Measurements from ENCODE around the gene RADIL.

RADIL gene

DNA sequence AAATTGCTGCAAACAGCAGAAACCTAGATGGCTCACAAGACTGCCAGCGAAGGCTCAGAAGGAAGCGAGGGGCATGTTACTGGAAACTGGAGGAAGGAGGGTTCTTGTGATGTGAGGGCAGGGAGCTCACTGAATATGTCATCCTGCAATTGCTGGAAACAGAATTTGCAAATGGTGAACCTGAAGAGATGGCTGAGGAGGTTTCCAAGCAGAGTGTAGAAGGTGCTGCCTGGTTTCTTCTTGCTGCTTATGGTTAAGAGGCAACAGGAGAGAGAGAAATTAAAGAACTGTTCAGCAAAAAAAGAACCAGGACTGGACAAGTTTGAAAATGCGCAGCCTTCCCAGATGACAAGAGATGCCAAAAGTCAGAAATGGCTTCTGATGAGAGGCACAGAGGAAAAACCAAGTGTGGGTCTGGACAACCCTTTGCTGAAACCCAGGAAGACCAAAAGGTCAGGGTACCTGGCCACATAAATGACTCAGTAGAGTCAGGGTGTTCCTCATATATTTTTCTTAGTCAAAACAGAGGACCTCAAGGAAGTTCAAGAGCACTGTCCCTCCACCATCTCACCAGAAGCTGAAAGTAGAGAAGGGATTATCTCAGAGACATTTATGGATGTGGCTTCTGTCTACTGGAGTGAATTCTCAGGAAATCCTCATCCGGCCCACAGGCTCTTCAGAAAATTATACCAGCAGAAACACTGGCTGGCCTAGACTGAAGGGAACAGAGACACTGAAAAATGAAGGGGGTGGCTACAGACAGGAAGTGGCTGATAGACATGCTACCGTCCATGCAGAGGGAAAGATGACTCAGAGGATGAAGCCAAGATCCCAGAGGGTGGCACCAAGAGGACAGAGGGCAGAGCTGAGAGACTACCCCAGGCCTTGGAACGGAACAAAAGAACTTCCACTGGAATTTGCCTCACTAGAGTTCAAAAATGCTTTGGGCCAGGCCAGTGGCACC lies 31.8 kb downstream of the RADIL start:
- DNase-seq (ENCODE audit: low spot score): peak; percentile 46

DNA sequence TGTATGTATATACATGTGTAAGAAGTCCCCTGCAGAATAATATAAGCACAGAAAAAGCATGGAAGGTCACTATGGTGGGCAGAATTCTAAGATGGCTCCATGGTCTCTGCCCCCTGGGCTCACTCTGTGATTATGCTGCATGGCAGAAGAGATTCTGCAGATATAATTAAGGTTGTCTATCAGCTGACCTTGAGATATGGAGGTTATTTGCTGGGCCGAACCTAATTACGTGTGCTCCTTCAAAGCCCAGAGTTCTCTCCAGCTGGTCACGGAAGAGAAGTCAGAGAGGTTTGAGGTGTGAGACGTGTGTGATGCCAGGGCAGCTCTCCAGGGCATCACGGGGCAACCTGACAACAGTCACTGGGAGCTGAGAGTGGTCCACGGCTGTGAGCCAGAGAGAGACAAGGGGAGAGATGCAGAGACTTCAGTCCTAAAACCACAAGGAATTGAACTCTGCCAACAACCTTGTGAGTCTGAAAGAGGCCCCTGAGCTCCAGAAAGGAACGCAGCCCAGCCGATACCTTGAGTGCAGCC lies 33.2 kb downstream of the RADIL start:
- no peak for DNase-seq (ENCODE audit: low spot score)

DNA sequence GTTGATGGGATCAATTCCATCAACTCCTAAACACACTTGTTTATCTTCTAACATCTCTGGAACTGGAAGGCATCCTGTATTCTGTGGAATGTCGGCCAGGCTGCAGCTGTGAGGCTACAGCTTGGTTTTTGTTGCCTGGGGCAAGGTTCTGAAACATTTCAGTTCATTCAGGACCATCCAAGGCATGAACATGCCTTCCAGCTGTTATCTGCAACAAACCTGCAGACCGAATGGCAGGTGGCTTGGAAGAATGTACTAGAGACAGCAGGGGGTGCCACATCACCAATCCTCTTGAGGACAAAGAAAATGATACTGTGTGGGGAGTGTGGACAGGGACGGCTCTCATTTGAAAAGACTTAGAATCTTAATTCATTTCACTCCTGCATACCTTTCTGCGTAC lies 34.1 kb downstream of the RADIL start:
- DNase-seq (ENCODE audit: low spot score): peak; percentile 40

DNA sequence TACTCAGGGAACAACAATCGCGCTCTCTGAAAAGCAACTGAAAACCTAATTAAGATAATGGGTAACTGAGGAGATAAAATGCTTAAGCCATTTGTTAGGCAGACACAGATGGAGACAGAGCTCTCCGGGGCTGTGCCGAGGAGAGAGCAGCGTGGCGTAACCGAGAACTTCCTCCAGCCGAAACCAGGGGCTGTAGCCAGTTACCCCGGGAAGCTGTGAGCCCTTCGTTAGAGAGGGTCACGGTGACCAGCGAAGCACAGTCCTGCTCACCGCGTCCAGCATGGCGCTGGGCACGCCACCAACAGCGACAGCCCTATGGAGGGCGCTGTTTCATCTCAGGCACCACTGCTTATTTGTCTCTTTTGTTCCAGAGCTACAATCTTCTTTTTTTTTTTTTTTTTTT lies 37.8 kb downstream of the RADIL start:
- DNase-seq (ENCODE audit: low spot score): peak; percentile 12

DNA sequence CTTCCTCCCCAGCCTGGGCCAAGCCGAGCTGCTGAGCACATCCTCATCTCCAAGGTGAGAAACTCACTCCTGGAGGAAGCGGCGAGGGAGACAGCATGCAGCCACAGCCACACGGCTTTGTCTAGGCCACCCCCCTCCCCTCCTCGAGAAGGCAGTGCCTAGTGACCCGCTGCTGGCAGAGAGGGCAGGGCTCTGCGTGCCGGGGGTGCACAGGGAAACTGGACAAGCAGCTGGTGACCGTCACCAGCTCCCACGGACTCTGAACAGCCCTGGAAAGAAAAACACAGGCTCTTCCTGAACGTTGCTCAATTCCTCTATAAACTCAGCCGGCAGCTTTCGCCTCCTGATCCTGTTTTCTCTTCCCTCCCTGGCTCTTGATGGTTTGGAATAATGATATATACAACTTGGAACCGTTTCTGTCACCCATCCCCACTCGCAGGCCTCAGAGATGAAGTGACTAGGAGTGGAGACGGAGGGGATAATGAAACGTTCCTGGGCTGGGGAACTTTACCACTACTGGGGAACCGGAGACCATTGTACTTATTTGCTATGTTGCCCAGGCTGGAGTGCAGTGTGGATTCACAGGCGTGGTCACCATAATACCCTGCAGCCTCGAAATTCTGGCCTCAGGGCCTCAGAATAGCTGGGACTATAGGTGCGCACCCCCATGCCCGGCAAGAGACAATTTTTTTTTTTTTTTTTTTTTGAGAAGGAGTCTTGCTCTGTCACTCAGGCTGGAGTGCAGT lies 41.0 kb downstream of the RADIL start:
- DNase-seq (ENCODE audit: low spot score): no peak

DNA sequence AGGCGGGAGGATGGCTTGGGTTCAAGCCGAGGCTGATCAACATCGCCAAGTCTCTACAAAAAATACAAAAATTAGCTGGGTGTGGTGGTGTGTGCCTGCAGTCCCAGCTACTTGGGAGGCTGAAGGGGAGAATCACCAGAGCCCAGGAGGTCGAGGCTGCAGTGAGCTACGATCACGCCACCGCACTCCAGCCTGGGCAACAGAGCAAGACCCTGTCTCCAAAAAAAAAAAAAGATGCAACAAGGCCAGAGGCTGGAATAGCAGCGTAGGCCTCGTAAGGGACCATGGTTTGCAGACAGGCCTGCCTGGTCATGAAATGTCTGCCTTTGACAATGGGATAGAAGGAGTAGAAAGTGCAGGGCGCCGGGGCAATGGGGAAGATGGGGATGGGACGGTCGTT lies 41.7 kb downstream of the RADIL start:
- no peak for DNase-seq (ENCODE audit: low spot score)

DNA sequence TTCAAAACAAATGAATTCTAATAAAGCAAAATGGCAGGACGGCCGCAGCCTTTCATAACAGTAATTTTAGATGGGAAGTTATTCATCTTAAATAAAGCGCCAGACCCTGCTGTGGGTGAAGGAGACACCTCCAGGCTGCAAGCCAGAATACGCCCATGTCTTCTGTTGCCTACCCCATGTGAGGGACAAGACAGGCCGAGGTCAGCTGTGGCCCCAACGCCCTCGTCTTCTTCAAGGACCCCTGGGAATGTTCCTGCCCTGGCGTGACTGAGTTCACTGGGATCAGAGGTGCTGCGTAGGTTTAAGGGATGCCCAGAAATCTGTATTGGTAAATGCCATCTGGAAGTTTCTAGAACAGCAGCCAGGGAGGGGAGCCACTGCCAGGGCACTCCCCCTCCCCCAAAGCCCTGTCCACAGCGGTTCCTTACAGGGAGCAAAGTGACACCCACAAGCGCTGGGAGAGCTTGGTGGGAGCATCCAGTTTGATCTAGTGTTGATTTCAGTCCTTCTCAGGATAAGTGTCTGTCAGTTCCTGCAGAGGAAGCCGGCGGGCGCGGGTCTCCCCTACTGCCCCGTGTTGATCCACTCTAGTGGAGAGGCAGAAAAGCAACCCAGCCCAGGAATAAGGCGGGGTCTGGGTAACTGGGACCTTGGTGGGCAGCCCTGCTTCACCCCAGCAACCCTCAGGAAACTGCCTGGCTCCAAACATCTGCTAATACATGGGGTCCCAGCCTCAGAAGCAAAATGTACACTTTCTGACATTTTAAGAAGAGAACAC lies 42.3 kb downstream of the RADIL start:
- no peak for DNase-seq (ENCODE audit: low spot score)

DNA sequence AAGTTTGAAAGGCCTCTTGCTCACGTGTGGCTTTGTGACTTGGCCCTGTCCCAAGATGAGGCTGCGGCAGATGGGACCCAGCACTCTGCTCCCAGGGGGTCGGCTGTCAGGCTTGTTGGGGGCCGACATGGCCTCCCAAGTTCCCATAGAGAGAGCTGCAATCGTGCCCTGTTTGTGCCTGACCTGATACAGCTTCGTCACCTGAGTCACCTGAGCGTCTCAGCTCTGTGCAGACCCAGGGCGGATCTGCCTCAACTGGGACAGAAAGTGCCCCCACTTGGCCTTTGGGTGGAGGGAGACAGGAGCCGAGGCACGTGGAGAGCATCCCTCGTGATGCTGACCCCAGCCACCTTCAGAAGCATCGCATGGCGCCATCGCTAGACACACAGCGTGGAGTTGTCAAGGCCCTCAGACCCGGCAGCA lies 43.4 kb downstream of the RADIL start:
- no peak for DNase-seq (ENCODE audit: low spot score)

DNA sequence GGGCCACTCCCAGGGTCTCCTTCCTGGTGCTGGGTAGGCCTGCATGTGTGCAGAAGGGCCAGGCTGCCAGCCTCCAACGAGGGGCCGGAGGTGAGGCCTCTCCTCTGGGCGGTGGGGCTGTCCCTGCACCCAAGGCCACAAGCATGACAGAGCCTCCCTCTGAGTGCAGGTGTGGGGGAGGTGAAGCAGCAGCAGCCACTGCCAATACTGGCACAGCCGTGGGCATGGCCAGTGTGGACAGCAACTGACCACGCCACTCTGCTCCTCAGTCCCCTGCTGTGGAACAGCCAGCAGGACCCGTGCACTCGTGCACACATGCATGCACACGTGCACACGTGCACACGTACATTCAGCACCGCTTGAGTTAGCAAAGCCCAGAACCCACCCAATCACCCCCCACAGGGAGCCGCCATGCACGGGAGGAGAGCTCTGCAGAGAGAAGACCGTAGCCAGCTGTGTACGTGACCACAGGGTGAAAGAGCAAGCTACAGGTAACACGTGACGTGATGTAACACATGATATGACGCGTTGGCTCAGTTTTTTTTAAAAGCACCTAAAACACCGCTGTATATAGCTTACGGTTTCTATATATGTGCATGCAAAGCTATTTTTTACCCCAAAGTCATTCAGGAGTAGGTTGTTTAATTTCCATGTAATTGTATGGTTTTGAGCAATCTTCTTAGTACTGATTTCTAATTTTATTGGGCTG lies 44.7 kb downstream of the RADIL start:
- no peak for DNase-seq (ENCODE audit: low spot score)

DNA sequence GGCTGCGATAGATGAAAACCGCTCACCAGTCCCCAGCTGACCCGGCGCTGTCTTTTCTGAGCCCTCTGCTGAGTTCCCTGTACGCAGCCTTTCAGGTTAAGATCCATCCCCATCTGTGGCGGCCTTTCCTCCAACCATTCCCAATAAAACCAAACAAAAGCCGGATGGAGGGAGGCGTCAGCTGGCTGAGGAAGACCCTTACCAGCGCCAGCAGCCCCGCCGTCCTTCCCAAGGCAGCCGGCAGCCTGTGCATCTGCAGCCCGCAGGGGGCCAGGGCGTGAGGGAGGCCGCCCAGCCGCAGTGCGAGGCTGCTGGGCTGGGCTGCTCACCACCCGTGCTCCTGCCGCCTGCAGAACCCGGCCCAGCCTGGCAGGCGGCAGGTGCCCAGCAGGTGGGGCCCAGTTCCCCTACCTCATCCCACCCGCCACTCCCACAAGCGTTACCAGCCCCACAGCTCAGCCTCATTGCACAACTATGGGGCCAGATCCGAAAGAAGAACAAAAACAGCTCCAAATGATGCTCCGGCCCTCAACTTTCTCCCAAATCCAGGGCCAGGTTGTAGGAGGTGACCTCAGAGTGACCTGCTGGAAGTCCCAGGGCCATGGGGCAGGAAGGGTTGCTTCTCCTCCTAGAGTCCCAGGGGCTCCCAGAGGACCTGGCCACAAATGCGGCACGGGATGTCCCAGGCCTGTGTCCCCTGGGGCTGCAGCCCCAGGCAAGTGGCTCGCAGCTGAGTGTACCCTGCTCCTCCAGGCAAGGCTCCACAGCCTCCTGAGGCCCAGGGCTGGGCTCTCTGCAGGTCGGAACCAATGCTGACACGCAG lies 45.5 kb downstream of the RADIL start:
- DNase-seq (ENCODE audit: low spot score): no peak

DNA sequence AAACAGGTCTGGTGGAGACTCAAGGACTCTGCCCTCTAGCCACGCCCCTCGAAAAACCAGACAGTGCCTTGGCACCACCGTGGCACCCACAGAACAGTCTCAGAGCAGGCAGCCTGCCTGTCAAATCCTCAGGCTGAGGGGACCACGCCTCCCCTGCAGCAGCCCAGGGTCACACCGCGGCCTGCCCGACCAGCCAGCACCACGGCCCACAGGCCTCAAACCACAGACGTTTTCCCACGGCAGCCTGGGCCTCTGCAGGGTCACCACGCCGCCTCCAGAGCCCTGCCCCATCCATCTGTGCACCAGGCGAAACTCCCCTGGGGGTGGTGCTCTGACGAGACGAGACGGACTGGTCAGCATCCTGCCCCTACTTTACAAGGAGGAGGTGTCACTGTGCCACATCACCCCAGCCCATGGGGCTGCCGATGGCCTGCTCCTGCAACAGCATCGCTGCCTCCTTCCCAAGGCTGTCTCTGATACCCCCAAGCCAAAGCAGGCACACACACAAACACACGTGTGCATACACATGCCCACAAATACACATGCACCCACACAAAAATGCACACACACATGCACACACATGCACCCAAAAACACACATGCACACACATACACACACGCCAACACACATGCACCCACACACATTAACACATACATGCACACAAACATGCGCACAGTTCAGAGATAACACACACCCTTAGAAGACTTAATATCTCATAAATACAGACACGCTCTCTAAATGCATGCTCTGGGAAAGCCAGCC lies 46.3 kb downstream of the RADIL start:
- DNase-seq (ENCODE audit: low spot score): no peak

DNA sequence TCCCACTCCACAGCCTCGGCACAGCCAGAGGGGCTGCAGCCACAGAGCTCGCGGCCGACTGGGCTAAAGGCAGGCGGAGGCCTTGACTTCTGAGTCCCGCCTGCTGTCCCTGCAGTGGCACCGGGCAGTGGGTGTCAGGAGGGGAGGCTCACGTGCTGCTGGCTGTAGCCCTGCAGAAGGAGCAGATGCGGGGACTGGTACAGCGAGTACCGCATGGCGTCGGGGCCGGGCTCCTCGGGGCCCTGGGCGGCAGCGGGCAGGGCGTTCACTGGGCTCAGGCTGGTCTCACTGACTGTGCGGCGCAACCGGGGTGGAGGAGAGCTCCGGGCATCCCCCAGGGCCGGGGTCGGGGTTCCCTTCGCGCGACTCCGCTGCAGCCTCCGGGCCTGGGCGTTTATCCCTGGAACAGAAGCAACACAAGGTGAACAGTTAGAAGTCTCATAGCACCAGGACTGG lies 47.3 kb downstream of the RADIL start:
- DNase-seq (ENCODE audit: low spot score): no peak

DNA sequence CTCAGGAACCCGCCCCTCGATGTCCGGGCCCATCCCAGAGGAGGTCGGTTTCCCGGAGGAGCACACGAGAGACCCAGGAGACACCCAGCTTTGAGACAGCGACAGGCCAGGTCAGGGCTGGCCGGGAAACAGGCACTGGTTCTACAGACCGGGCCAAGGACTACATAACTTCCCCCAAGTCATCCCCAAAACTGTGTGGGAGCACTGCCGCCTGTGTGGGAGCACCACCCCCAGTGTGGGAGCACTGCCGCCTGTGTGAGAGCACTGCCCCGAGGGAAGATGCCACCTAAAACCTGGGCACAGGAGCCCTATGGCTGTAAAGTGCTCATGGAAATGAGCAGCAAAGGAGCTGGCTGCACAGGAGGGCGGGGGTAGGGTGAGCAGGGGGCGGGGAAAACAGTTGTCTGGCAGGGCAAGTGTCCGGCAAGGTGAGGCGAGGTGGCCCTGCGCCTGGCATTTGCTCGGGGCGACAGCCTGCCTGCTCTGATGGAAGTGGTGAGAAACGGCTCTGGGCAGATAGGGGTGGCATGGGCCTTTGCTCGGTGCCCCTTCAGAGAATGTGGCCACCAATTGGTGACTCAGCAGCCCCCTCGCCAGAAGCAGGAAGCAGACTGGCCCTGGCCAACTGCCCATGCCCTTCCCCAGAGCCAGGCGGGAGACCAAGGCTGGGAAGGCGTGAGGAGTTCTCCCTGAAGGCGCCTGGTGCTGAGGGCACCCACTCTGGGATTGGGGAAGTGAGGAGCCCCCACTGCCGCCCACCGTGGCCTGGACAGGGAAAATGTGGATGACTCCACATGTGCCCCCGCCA lies 47.9 kb downstream of the RADIL start:
- DNase-seq (ENCODE audit: low spot score): no peak

DNA sequence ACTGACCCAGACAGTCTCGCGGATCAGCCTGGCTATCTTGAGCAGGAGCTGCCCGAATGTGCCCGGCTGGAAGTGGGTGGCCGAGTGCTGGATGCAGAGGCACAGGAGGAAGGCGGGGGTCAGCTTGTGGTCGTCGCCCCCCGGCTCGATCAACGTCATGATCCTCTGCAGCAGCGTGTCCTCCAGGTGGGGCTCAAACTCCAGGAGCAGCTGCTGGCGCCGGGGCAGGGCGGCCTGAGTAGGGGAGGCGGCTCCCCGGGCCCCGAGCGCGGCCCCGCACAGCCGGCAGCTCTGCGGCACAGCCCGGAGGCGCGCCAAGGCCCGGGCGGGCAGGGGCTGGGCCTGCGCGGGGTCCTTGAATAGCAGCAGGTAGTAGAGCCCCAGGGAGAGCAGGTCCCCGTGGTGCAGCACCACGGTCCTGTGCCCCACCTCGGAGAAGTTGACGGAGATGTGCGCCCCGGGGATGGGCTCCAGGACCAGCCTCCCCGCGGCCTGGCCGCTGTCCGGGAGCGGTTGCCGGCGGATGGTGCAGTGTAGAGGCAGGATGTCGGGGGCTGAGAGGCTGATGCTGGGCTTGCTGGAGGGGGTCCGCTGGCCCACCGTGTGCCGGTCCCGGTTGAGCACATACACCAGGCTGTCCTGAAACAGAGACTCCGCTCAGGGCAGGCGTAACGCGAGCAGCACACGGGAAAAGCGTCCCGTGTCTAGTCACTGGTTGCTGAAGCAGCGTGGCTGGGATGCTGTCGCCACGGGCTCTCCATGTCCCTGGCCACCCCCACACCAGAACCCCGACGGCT lies 48.7 kb downstream of the RADIL start:
- DNase-seq (ENCODE audit: low spot score): no peak

DNA sequence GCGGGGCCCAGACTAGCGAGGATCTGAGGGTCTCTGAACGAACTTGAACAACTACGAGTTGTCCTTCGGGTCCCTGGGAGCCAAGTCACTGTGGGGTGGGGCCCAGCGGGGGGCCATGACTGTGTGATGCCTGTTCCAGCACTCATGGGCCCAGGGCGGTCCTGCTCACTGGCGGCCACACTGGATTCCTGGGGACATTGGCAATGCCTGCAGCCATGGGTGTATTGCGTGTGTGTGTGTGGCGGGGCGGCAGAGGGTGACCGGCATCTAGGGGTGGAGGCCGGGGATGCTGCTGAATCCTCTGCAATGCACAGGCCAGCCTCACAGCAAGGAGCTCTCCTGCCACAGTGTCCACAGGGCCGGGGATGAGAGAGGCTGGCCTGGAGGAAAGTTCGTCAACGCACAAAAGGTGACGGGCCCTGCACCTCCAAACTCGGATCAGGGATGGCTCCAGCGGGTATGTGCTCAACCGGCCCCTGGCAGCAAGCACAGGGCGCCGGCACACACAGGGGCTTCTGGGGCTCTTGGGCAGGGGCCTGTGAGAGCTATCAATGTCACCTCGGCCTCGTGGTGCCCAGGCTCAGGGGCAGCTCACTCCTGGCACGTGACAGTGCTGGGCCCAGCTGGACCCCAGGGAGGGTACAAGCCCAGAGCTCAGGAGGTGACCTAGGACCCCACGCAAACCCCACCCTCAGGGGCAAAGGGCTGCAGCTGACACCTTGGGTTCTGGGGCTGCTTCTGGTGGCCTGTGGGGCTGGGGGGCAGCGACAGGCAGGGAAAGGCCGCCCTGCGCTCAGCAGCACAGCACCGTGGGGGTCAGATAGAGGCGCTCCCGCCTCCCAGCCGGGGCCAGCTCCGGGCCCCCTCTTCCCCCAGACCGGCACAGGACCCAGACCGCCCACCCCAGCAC lies 49.6 kb downstream of the RADIL start:
- DNase-seq (ENCODE audit: low spot score): no peak

DNA sequence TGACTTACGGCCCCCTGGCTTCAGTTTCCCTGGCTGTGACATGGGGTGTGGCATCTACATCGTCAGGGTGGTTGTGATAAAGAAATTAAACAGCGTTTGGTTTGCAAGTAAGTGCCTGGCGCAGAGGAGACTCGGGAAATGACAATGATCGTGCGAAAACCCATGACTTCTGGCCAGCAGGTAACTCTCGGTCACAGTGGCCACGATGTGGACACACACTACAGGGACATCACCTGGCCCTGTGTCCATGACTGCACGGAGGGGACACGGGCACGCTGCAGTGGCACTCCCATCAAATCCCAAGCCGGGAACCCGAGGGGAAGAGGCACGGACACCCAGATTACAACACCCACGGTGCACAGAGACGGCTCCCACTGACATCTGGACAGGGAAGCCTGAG lies 50.3 kb downstream of the RADIL start:
- DNase-seq (ENCODE audit: low spot score): no peak

DNA sequence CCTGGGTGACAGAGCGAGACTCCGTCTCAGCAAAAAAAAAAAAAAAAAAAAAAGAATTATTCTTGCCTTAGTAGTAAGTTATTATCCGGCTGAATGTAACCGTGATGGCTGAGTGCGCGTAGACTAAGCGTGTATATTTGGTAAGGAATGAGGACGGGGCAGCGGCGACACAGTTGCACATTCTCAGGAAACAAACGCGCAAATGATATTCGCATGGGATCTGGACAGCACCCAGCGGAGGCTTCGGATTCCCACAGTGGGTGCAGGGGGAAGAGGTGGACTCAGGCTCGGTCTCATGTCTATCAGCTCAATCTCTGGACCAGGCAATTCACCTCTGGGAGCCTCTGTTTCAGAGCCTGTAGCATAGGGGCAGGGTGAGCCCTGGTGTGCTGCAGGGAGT lies 50.8 kb downstream of the RADIL start:
- DNase-seq (ENCODE audit: low spot score): no peak
